Heart right ventricle (tissue), 16 donors: ENCODE data around the gene DDX10. TPM values are rescaled to one million over a fixed set of nuclear protein-coding genes. Genes with fewer than 3 reads are reported as not detected.

Experiments used
- ATAC-seq, 8 donors: fragments of 200-7000 bp; cut with Tn5 transposase; one replicate each; pipeline ENCODE4 v1.9.1; 2020; ENCODE audit warnings: mild to moderate bottlenecking in 8 of 8, moderate library complexity in 8 of 8, moderate number of reproducible peaks in 1 of 8
- DNase-seq, 2 donors: peaks; one replicate each; pipeline ENCODE4 v3.0.0-alpha.2; 2020
- H3K27ac ChIP-seq, 10 donors: fragments of 200-600 bp; sonication (generic) in 2 of 10; one replicate each; pipeline versions ENCODE4 v1.5.0 to v1.8.0; 2020 to 2022; ENCODE audit warnings: mild to moderate bottlenecking in 3 of 10
- H3K27me3 ChIP-seq, 7 donors: fragments of 200-600 bp; one replicate each; pipeline ENCODE4 v1.8.0; 2021 to 2022; ENCODE audit warnings: mild to moderate bottlenecking in 2 of 7
- H3K36me3 ChIP-seq, 9 donors: fragments of 200-600 bp; sonication (generic) in 1 of 9; one replicate each; pipeline versions ENCODE4 v1.5.0 to v1.8.0; 2020 to 2022; ENCODE audit warnings: mild to moderate bottlenecking in 2 of 9
- H3K4me1 ChIP-seq, 9 donors: fragments of 200-600 bp; sonication (generic) in 1 of 9; one replicate each; pipeline versions ENCODE4 v1.5.0 to v1.8.0; 2020 to 2022; ENCODE audit warnings: mild to moderate bottlenecking in 4 of 9
- H3K4me3 ChIP-seq, 10 donors: fragments of 200-600 bp; sonication (generic) in 2 of 10; one replicate each; pipeline versions ENCODE4 v1.5.0 to v1.8.0; 2020 to 2022; ENCODE audit warnings: mild to moderate bottlenecking in 7 of 10, moderate library complexity in 2 of 10
- H3K9me3 ChIP-seq, 11 donors: fragments of 200-600 bp in 10 of 11; sonication (generic) in 2 of 11; one replicate each; pipeline versions ENCODE4 v1.5.0 to v1.8.0; 2013 to 2022; ENCODE audit warnings: mild to moderate bottlenecking in 2 of 11, control low read depth in 1 of 11, moderate library complexity in 1 of 11
- WGBS, 2 donors: extraction: QIAGEN DNeasy Blood & Tissue Kit; methylation state at CpG; one replicate each; pipeline ENCODE4 v1.1.7; 2013; ENCODE audit warnings: inconsistent platforms in 1 of 2; 5-methylcytosine and 5-hydroxymethylcytosine counted together
- intact Hi-C, 10 donors: fragments of 100-400 bp; cut with DNase I; formaldehyde crosslinking; loops; one replicate each; pipeline versions ENCODE4 v1.11.1 to v1.14.2; 2022
- polyA plus RNA-seq, 2 donors: library from polyadenylated mRNA; stranded (reverse); fragments of 200-250 nt; gene quantifications; one replicate each; pipeline ENCODE4 v1.2.3, GENCODE V29; 2013
- total RNA-seq, 10 donors: library from RNA; stranded (reverse); fragmentation: NEBNext Ultra II Directional in 3 of 10; extraction: Animal tissue kit (Norgen Biotek cat#: 25700) in 3 of 10; gene quantifications; one replicate each; pipeline versions ENCODE4 v1.2.1 to v1.2.4, GENCODE V29; 2021 to 2023
- TF ChIP-seq, protein P1 (sequence below), 9 donors: fragments of 200-600 bp; sonication (generic) in 2 of 9; IDR thresholded peaks; one replicate each; pipeline versions ENCODE4 v1.5.0 to v1.8.0; 2021 to 2022; ENCODE audit warnings: antibody characterized with exemption in 9 of 9, mild to moderate bottlenecking in 5 of 9, moderate library complexity in 1 of 9
- donor health status: Arrhythmogenic right ventricular cardiomyopathy.
- donor health status: ischemic (EF 13 %, LVEDD 7.1; RV severe dilation, severe dysfunction).
- donor health status: healthy with polysubstance abuse.
- donor health status: DM: no; HTN: yes; CAD: no.
- donor health status: DM: no; HTN: no; CAD: no.
- donor health status: ischemic (EF 25% LVEDD 6.9; RV normal size, moderate dysfunction).
- donor health status: ischemic (EF 25% LVEDD 5.7; RV mildly dilated, moderate dysfunction).
- donor health status: healthy.
- donor health status: DM: yes; HTN: yes; CAD: no.
- donor health status: Ischemic cardiomyopathy.
- donor health status: ischemic (EF 35%, LVEDD 5.7; RV mildly dilated, moderate dysfunction).
- donor health status: nonischemic (EF 11% LVEDD 7.7; RV severe dilation, severe dysfunction).
- donor health status: DM: yes; HTN: yes; CAD: no.
- donor health status: PGD.
- donor health status: ischemic (EF 29% LVEDD 5.4; RV normal size, mild dysfunction).
- donor health status: nonischemic (EF 23%, LVEDD 6.1; RV moderate dilation, normal function).

Gene DDX10
- total and polyA plus RNA-seq, 12 donors, result 9.3 to 15.3 (median 11.5) TPM

DNA sequence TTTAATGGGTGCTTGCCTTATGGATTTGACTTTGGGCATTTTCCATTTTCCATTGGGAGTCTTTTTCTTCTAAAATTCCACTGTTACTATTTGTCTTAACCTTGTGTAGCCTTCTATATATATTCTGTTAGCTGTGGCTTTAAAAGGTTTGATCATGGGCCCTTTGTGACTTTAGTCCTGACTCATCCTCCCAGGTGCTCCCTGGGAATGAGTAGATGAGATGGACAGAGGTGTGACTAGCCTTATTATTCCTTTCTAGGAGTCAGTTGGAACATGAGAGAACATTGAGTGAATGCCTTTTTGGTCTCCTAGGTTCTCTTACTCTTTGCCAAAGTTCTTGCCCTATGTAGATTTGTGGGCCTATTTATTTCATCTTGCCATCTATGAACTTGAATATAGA is 39.0 kb downstream of the DDX10 start:
- Histone ChIP-seq H3K4me1 (no peaks in the 10 kb centered on the region), H3K36me3 (peaks cover 0 to 87% (median 21%) of the 10 kb centered on the region in 9 donors), H3K27me3 (no peaks in the 10 kb centered on the region), H3K9me3 (peaks cover 0 to 21% (median 13%) of the 10 kb centered on the region in 11 donors), H3K4me3 (no peak overlapping the region), H3K27ac (no peak overlapping the region)
- no peak for ATAC-seq
- intact Hi-C loops, result loop anchor here in 4 of 10 donors (5.0 to 10.0 kb wide), 4 partner anchors 148 to 1231 kb away; no protein-coding TSS in a partner anchor
- TF ChIP-seq, protein P1, sequence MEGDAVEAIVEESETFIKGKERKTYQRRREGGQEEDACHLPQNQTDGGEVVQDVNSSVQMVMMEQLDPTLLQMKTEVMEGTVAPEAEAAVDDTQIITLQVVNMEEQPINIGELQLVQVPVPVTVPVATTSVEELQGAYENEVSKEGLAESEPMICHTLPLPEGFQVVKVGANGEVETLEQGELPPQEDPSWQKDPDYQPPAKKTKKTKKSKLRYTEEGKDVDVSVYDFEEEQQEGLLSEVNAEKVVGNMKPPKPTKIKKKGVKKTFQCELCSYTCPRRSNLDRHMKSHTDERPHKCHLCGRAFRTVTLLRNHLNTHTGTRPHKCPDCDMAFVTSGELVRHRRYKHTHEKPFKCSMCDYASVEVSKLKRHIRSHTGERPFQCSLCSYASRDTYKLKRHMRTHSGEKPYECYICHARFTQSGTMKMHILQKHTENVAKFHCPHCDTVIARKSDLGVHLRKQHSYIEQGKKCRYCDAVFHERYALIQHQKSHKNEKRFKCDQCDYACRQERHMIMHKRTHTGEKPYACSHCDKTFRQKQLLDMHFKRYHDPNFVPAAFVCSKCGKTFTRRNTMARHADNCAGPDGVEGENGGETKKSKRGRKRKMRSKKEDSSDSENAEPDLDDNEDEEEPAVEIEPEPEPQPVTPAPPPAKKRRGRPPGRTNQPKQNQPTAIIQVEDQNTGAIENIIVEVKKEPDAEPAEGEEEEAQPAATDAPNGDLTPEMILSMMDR (IDR thresholded peaks at IDR 0.05), result no peak
- no peak for DNase-seq

DNA sequence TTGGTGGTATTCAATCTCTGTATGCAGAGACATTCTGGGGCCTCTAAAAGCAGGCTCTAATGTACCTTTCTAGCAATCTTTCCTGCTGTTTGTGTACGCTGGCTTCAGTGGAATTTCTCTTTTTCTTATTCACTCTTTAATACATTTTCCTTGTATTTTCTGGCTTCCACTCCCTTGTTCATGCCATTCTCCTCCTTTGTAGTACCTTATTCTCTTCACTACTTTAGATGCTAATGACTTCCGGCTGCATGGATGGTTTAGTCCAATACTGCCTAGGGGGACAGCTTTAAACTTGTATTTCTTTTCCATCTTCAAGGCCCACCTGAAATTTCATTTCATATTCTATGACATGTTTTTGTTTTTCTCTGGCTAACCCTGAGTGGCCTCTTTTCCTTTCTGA is 40.2 kb downstream of the DDX10 start:
- ATAC-seq (no peak), DNase-seq (no peak)
- intact Hi-C loops, result loop anchor here in 2 of 10 donors (10.0 kb wide), 2 partner anchors 1160 to 1230 kb away; no protein-coding TSS in a partner anchor
- peaks cover 0 to 85% (median 24%) of the 10 kb centered on the region in 9 donors for H3K36me3 ChIP-seq
- TF ChIP-seq, protein P1 (IDR thresholded peaks at IDR 0.05), result no peak
- no peaks in the 10 kb centered on the region for H3K27me3 ChIP-seq
- no peak overlapping the region for H3K4me3 ChIP-seq
- 94 to 98% methylated on average over 2 of the region's 2 CpGs for WGBS, 2 donors
- H3K9me3 ChIP-seq, result peaks cover 0 to 25% (median 14%) of the 10 kb centered on the region in 11 donors
- peaks cover 0 to 2% (median 0%) of the 10 kb centered on the region in 9 donors for H3K4me1 ChIP-seq
- H3K27ac ChIP-seq, result no peak overlapping the region

DNA sequence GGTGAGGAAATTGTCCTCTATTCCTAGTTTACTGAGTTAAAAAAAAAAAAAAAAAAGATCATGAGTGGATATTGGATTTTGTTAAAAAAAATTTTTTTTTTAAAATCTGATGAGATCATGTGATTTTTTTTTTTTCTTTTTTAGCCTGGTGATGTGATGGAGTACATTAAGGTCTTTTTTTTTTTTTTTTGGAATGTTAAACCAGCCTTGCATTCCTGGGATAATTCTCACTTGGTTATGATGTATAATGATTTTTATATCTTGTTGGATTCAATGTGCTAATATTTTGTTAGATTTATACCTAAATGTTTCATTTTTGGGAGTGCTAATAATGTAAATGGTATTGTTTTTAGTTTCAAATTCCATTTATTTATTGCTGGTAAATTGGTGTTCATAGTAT is 43.3 kb downstream of the DDX10 start:
- H3K4me3 ChIP-seq, result no peak overlapping the region
- intact Hi-C loops, result loop anchor here in 2 of 10 donors (10.0 kb wide), 2 partner anchors 1157 to 1227 kb away; no protein-coding TSS in a partner anchor
- no peak overlapping the region for H3K27ac ChIP-seq
- peaks cover 0 to 89% (median 27%) of the 10 kb centered on the region in 9 donors for H3K36me3 ChIP-seq
- TF ChIP-seq, protein P1 (IDR thresholded peaks at IDR 0.05), result no peak
- H3K9me3 ChIP-seq, result peaks cover 0 to 37% (median 14%) of the 10 kb centered on the region in 11 donors
- H3K4me1 ChIP-seq, result peaks cover 0 to 6% (median 0%) of the 10 kb centered on the region in 9 donors
- no peak for ATAC-seq
- H3K27me3 ChIP-seq, result no peaks in the 10 kb centered on the region
- DNase-seq, result no peak

DNA sequence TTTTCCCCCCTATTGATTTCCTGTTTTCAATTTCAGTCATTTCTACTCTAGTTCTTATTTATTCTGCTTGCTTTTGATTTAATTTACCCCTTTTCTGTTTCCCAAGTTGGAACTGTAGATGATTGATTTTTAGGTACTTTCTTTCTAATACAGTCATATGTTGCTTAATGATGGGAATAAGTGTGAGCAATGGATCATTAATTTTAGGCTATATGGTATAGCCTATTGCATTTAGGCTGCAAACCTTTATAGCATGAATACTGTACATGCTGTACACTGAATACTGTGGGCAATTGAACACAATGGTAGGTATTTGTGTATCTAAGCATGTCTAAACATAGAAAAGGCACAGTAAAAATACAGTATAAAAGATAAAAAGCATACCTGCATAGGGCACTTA is 44.9 kb downstream of the DDX10 start:
- Histone ChIP-seq H3K4me3 (no peak overlapping the region), H3K27me3 (no peaks in the 10 kb centered on the region), H3K36me3 (peaks cover 0 to 80% (median 27%) of the 10 kb centered on the region in 9 donors), H3K9me3 (peaks cover 0 to 37% (median 14%) of the 10 kb centered on the region in 11 donors), H3K4me1 (peaks cover 0 to 10% (median 0%) of the 10 kb centered on the region in 9 donors), H3K27ac (no peak overlapping the region)
- DNase-seq (no peak), ATAC-seq (no peak)
- intact Hi-C loops, result loop anchor here in 2 of 10 donors (10.0 kb wide), 2 partner anchors 1155 to 1225 kb away; no protein-coding TSS in a partner anchor
- TF ChIP-seq, protein P1 (IDR thresholded peaks at IDR 0.05), result no peak
